ENCODE results near the gene PRSS23. TPM values are rescaled to one million over a fixed set of nuclear protein-coding genes. Genes with fewer than 3 reads are reported as not detected.
A peak's percentile ranks its signal among the peaks of the same experiment; 100 is the strongest.
"Not testable (repeated sequence)": the region's sequence is repeated elsewhere in the genome, so short reads cannot be mapped to it uniquely, and the experiment has no call there.

The PRSS23 gene
- polyA plus RNA-seq, 3 donors: 88.1 to 98.8 (median 97.2) TPM

DNA sequence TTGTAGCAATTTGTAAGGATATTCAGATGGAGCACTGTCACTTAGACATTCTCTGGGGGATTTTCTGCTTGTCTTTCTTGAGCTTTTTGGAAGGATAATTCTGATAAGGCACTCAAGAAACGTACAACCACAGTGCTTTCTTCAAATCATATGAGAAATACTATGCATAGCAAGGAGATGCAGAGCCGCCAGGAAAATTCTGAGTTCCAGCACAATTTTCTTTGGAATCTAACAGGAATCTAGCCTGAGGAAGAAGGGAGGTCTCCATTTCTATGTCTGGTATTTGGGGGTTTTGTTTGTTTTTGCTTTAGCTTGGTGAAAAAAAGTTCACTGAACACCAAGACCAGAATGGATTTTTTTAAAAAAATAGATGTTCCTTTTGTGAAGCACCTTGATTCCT lies 9.9 kb downstream of the PRSS23 start:
- DNase-seq: no peak

GRCh38 chr11:86811637-86812321 lies 11.4 kb downstream of the PRSS23 start:
- DNase-seq: no peak

- DNase-seq: no peak
Measured at GRCh38 chr11:86812322-86812670, 12.0 kb downstream of the PRSS23 start.

DNA sequence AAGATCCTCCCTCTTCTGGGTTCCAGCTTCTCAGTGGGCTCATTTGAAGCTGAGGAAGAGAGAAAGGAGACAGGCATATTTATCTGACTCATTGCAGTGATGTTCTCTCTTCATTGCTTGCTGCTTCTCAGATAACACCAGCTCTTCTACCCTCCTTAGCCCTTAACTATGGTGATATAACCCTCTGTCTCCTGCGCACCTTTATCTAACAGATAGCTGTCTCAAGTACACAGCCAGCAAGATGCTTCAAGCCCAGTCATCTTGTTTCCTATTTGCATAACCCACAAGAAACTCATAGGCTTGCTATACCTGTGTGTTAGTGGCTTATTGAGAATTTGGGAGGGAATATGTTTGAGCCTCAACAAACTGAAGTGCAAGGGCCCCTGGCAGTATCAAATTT lies 12.6 kb downstream of the PRSS23 start:
- no peak for DNase-seq

- peak; percentile 44 for DNase-seq
Measured at GRCh38 chr11:86814775-86815174, 14.4 kb downstream of the PRSS23 start.

- no peak for DNase-seq
Measured at GRCh38 chr11:86815726-86816125, 15.4 kb downstream of the PRSS23 start.

- DNase-seq: no peak
Measured at GRCh38 chr11:86816251-86816726, 15.9 kb downstream of the PRSS23 start.

GRCh38 chr11:86818462-86819192 lies 18.3 kb downstream of the PRSS23 start:
- DNase-seq: no peak

DNA sequence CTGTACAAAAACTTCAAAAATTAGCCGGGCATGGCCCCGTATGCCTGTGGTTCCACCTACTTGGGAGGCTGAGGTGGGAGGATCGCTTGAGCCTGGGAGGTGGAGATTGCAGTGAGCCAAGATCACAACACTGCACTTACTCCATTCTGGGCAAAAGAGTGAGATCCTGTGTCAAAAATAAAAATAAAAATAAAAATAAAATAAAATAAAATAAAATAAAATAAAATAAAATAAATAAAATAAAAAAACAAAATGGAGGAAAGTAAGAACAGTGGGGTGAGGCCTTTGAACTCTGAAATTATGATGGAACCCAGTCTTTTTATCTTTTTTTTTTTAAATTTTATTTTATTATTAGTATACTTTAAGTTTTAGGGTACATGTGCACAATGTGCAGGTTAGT lies 23.8 kb downstream of the PRSS23 start:
- not testable (repeated sequence) for DNase-seq

DNA sequence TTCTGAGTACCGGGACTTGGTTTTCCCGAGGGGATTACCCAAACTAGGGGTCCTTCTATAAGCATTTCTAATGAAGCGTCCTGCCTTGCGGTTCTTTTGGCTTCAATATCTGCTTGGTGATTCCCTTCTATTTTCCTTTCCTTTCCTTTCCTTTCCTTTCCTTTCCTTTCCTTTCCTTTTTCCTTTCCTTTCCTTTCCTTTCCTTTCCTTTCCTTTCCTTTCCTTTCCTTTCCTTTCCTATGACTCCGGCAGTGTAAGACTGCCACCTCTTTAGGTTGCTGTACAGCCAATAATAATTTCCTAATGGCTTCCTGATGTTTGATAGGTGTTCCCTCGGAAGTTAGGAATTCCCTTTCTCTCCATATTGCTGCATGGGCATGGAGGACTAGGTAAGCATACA lies 34.0 kb downstream of the PRSS23 start:
- not testable (repeated sequence) for DNase-seq

DNA sequence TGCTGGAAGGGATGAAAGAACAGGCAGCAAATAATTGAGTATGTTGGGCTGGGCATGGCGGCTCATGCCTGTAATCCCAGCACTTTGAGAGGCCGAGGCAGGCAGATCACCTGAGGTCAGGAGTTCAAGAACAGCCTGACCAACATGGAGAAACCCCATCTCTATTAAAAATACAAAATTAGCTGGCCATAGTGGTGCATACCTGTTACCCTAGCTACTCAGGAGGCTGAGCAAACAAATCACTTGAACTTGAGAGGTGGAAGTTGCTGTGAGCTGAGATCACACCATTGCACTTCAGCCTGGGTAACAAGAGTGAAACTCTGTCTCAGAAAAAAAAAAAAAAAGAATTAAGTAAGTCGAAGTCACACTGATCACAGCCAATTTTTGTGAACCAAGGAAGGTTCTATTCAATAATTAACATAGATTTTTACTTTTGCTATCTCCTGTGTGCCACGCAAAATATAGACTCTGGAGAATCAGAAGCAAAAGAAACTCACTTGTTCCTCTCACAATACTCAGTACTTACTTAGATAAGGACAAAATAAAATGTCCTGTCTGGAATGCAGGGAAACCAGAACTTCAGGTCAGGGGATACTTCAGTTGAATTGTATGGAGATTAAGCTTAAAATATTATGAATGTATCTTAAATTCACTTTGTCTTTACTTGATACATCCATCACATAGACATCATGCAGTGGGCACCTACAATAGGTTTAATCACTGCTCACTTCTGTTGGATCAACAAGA lies 44.6 kb downstream of the PRSS23 start:
- DNase-seq: not testable (repeated sequence)

GRCh38 chr11:86848132-86848531 lies 47.8 kb downstream of the PRSS23 start:
- DNase-seq: no peak

DNA sequence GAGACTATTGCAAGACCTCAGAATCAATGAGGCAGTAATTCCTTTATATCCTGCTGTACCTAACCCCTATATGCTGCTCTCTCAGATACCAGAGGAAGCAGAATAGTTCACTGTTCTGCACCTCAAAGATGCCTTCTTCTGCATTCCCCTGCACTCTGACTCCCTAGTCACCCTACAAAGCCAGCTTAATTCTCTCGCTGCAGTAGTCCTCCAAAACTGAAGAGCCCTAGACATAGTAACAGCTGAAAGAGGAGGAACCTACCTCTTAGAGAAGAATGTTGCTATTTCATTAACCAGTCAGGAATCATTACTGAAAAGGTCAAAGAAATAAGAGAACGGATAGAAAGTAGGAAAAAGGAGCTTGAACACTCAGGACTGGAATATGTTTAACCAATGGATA lies 49.3 kb downstream of the PRSS23 start:
- DNase-seq: no peak

Other genes with a start within 250 kb of the PRSS23 start
- 10 to 100 TPM; 24.7 to 31.1 (median 28.2) TPM for gene ME3, start 127.9 kb upstream of the PRSS23 start, polyA plus RNA-seq (ENCODE audit: insufficient read length in 3 of 3)
- gene FZD4, start 154.9 kb downstream of the PRSS23 start, polyA plus RNA-seq (ENCODE audit: insufficient read length in 3 of 3): 10 to 100 TPM; 68.9 to 88.6 (median 81.7) TPM
- 10 to 100 TPM; 31.7 to 33.1 (median 32.6) TPM for gene TMEM135, start 237.4 kb downstream of the PRSS23 start, polyA plus RNA-seq (ENCODE audit: insufficient read length in 3 of 3)